Right cardiac atrium (tissue), 5 donors: ENCODE measurements around the gene KCTD17. TPM values are rescaled to one million over a fixed set of nuclear protein-coding genes. Genes with fewer than 3 reads are reported as not detected.

Experiments
- ATAC-seq, 2 donors: fragments of 200-7000 bp; cut with Tn5 transposase; one replicate each; pipeline versions ENCODE4 v1.8.0 to v1.9.1; 2020; ENCODE audit warnings: moderate library complexity in 2 of 2, mild to moderate bottlenecking in 1 of 2
- DNase-seq, 3 donors: peaks; one replicate each; pipeline ENCODE4 v3.0.0-alpha.2; 2020
- H3K27ac ChIP-seq: one replicate; pipeline ENCODE4 v1.5.1; 2013; ENCODE audit warnings: mild to moderate bottlenecking, low read length, control low read depth, moderate library complexity
- H3K27me3 ChIP-seq: one replicate; pipeline ENCODE4 v1.6.1; 2013; ENCODE audit not compliant: control insufficient read depth, insufficient read depth
- H3K4me1 ChIP-seq: one replicate; pipeline ENCODE4 v1.6.1; 2013; ENCODE audit warnings: low read length; ENCODE audit not compliant: control insufficient read depth, insufficient read depth
- H3K4me3 ChIP-seq: one replicate; pipeline ENCODE4 v1.5.1; 2013; ENCODE audit warnings: low read length, control low read depth
- H3K9me3 ChIP-seq: one replicate; pipeline ENCODE4 v1.6.1; 2013; ENCODE audit warnings: low read length; ENCODE audit not compliant: control insufficient read depth
- WGBS: extraction: QIAGEN DNeasy Blood & Tissue Kit; methylation state at CpG from one replicate; pipeline ENCODE4 v1.1.7; 2013; 5-methylcytosine and 5-hydroxymethylcytosine counted together
- intact Hi-C, 4 donors: fragments of 100-400 bp; cut with DNase I; formaldehyde crosslinking; loops; one replicate each; pipeline versions ENCODE4 v1.11.0 to v1.14.0; 2022 to 2023
- polyA plus RNA-seq: library from polyadenylated mRNA; stranded (reverse); fragments of 200-250 nt; gene quantifications from one replicate; pipeline ENCODE4 v1.2.3, GENCODE V29; 2013
- total RNA-seq, 4 donors: library from RNA; stranded (reverse); fragmentation: NEBNext Ultra II Directional; extraction: Animal tissue kit (Norgen Biotek cat#: 25700); gene quantifications; one replicate each; pipeline ENCODE4 v1.2.1, GENCODE V29; 2021
- donor health status: healthy with polysubstance abuse.
- donor health status: DM: no; HTN: yes; CAD: no.
- donor health status: DM: no; HTN: no; CAD: no.
- donor health status: DM: no; HTN: yes; CAD: no; lungs with severe emphysema.
- donor health status: DM: yes; HTN: yes; CAD: no.

Gene KCTD17
- total and polyA plus RNA-seq, 5 donors = 24.8 to 37.8 (median 32.4) TPM

DNA sequence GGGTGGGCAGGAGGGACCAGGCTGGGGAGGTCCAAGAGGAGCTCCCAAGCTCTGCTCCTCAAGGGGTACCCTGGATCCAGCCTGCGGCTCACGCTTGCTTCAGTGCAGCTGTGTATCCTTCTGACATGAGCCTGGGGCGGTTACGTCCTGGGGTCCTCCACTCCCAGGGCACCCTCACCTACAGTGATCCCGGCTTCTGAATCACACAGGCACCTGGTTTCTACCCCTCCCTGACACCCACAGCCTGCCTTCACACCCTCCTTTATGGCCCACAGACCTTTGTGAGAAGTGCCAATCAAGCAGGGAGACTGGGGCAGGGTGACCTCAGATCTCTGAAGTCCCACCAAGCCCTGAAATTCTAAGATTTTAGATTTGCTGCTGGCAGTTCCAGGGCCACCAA lies 30.5 kb upstream of the KCTD17 start:
- whole genome bisulfite sequencing = 96% methylated on average over 5 of the region's 5 CpGs
- ATAC-seq = no peak
- H3K9me3 ChIP-seq = no peaks in the 10 kb centered on the region
- intact Hi-C loops = no loop called here
- H3K27ac ChIP-seq = no peak overlapping the region
- H3K4me3 ChIP-seq = no peak overlapping the region
- H3K4me1 ChIP-seq = peaks cover 22% of the 10 kb centered on the region
- no peak for DNase-seq
- no peaks in the 10 kb centered on the region for H3K27me3 ChIP-seq

GRCh38 chr22:37021710-37022482 lies 29.6 kb upstream of the KCTD17 start:
- ATAC-seq = no peak
- intact Hi-C loops = no loop called here
- H3K9me3 ChIP-seq = no peaks in the 10 kb centered on the region
- peak; percentile 47 to 84 (median 77) for DNase-seq
- peaks cover 17% of the 10 kb centered on the region for H3K4me1 ChIP-seq
- H3K4me3 ChIP-seq = no peak overlapping the region
- no peak overlapping the region for H3K27ac ChIP-seq
- WGBS = 65% methylated on average over 13 of the region's 13 CpGs
- H3K27me3 ChIP-seq = no peaks in the 10 kb centered on the region

GRCh38 chr22:37022483-37023337 lies 28.8 kb upstream of the KCTD17 start:
- ATAC-seq = peak in 1 of 2 donors; percentile 17
- peak in 2 of 3 donors; percentile 56 to 65 for DNase-seq
- intact Hi-C loops = no loop called here
- Histone ChIP-seq H3K27me3 (no peaks in the 10 kb centered on the region), H3K27ac (peak overlapping the region; percentile 56), H3K4me1 (peaks cover 10% of the 10 kb centered on the region), H3K4me3 (no peak overlapping the region), H3K9me3 (no peaks in the 10 kb centered on the region)
- 68% methylated on average over 16 of the region's 16 CpGs for WGBS

- Histone ChIP-seq H3K27me3 (no peaks in the 10 kb centered on the region), H3K27ac (no peak overlapping the region), H3K4me3 (no peak overlapping the region), H3K9me3 (no peaks in the 10 kb centered on the region), H3K4me1 (peaks cover 4% of the 10 kb centered on the region)
- DNase-seq (peak in 1 of 3 donors; percentile 55), ATAC-seq (no peak)
- 92% methylated on average over 34 of the region's 34 CpGs for WGBS
- intact Hi-C loops = no loop called here
Observed at GRCh38 chr22:37023743-37024338, 27.7 kb upstream of the KCTD17 start.

- no peak for ATAC-seq
- intact Hi-C loops = no loop called here
- peak in 1 of 3 donors; percentile 63 for DNase-seq
- Histone ChIP-seq H3K27ac (no peak overlapping the region), H3K9me3 (no peaks in the 10 kb centered on the region), H3K27me3 (no peaks in the 10 kb centered on the region), H3K4me1 (peaks cover 4% of the 10 kb centered on the region), H3K4me3 (no peak overlapping the region)
- WGBS = 91% methylated on average over 71 of the region's 71 CpGs
Observed at GRCh38 chr22:37024339-37025157, 27.0 kb upstream of the KCTD17 start.

GRCh38 chr22:37025500-37026070 lies 26.0 kb upstream of the KCTD17 start:
- WGBS = 82% methylated on average over 10 of the region's 10 CpGs
- DNase-seq (no peak), ATAC-seq (no peak)
- Histone ChIP-seq H3K4me1 (peaks cover 4% of the 10 kb centered on the region), H3K4me3 (no peak overlapping the region), H3K27ac (no peak overlapping the region), H3K27me3 (no peaks in the 10 kb centered on the region), H3K9me3 (no peaks in the 10 kb centered on the region)
- intact Hi-C loops = no loop called here

DNA sequence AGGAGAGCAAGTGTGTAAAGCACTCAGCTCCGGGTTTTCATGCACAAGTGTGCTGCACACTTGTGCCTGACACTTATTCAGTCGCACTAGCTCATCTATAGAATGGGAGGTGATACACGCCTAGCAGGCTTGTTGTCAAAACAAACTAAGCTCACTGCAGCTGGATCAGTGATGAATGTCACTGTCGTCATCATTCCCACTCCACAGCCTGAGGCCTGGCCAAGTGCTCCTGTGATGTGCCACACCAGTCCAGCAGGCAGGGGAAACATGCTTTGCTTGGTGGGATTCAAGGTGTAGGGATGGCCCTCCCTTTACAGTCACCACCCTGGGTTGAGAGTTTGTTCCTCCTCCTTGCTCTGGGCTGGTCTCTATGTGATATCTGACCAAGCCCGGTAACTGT lies 25.2 kb upstream of the KCTD17 start:
- no peaks in the 10 kb centered on the region for H3K9me3 ChIP-seq
- intact Hi-C loops = no loop called here
- peak overlapping the region; percentile 49 for H3K27ac ChIP-seq
- H3K27me3 ChIP-seq = no peaks in the 10 kb centered on the region
- DNase-seq (peak in 2 of 3 donors; percentile 49 to 61), ATAC-seq (peak; percentile 29 to 61)
- 63% methylated on average over 5 of the region's 5 CpGs for WGBS
- peaks cover 4% of the 10 kb centered on the region for H3K4me1 ChIP-seq
- H3K4me3 ChIP-seq = no peak overlapping the region

DNA sequence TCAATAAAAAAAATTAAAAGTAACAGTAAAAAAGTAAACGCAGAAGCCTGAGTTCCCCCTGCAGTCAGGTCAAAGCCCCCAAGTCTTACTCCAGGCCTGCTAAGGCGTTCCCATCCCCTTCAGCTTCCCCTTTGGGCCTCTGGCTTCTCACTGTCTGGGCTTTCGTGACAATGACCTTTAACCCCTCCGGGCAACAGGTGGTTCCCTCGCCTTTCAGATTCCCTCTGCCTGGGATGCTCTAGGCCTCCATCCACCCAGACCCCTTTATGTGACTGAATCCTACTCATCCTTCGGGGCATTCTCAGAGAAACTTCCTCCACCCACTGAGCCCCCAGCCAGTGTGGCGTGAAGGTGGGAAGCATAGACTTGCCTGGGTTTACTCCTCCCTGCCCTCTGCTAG lies 24.0 kb upstream of the KCTD17 start:
- H3K9me3 ChIP-seq = no peaks in the 10 kb centered on the region
- H3K4me1 ChIP-seq = peaks cover 2% of the 10 kb centered on the region
- H3K4me3 ChIP-seq = no peak overlapping the region
- no peaks in the 10 kb centered on the region for H3K27me3 ChIP-seq
- no peak overlapping the region for H3K27ac ChIP-seq
- 92% methylated on average over 7 of the region's 7 CpGs for WGBS
- ATAC-seq = no peak
- intact Hi-C loops = no loop called here
- peak in 1 of 3 donors; percentile 6 for DNase-seq

GRCh38 chr22:37028692-37029674 lies 22.6 kb upstream of the KCTD17 start:
- WGBS = 93% methylated on average over 22 of the region's 22 CpGs
- intact Hi-C loops = no loop called here

More at GRCh38 chr22:37028692-37029674, 22.6 kb upstream of the KCTD17 start:
- DNase-seq (peak in 1 of 3 donors; percentile 35), ATAC-seq (no peak)
- no peaks in the 10 kb centered on the region for H3K9me3 ChIP-seq
- no peaks in the 10 kb centered on the region for H3K27me3 ChIP-seq
- H3K4me3 ChIP-seq = no peak overlapping the region
- H3K4me1 ChIP-seq = no peaks in the 10 kb centered on the region
- no peak overlapping the region for H3K27ac ChIP-seq
